Ishikawa (cell line): Measurements from ENCODE around the gene PRKCD.

ENCODE experiments used
- CEBPB ChIP-seq: IDR thresholded peaks from 2 replicates; pipeline ENCODE4 v1.6.1; 2012
- CREB1 ChIP-seq: IDR thresholded peaks from 2 replicates; pipeline ENCODE4 v1.6.1; 2012; ENCODE audit warnings: low read depth
- EGR1 ChIP-seq: IDR thresholded peaks from 2 replicates; pipeline ENCODE4 v1.6.1; 2012
- EP300 ChIP-seq: IDR thresholded peaks from 2 replicates; pipeline ENCODE4 v1.6.1; 2012; ENCODE audit warnings: borderline replicate concordance
- FOXM1 ChIP-seq: IDR thresholded peaks from 2 replicates; pipeline ENCODE4 v1.6.1; 2012; ENCODE audit warnings: low read depth, borderline replicate concordance
- NFIC ChIP-seq: IDR thresholded peaks from 2 replicates; pipeline ENCODE4 v1.6.1; 2012
- RAD21 ChIP-seq: IDR thresholded peaks from 2 replicates; pipeline ENCODE4 v1.6.1; 2012; ENCODE audit warnings: low read depth
- TAF1 ChIP-seq: IDR thresholded peaks from 2 replicates; pipeline ENCODE4 v1.6.1; 2012; ENCODE audit warnings: low read depth, mild to moderate bottlenecking
- TCF12 ChIP-seq: IDR thresholded peaks from 2 replicates; pipeline ENCODE4 v1.6.1; 2012; ENCODE audit warnings: low read depth
- TEAD4 ChIP-seq: IDR thresholded peaks from 2 replicates; pipeline ENCODE4 v1.6.1; 2012
- YY1 ChIP-seq: IDR thresholded peaks from 2 replicates; pipeline ENCODE4 v1.6.1; 2012; ENCODE audit warnings: low read depth
- ZBTB7A ChIP-seq: IDR thresholded peaks from 2 replicates; pipeline ENCODE4 v1.6.1; 2012; ENCODE audit warnings: low read depth
- TF ChIP-seq, protein P1 (sequence below): IDR thresholded peaks from 2 replicates; pipeline ENCODE4 v1.6.1; 2012; ENCODE audit warnings: low read depth, mild to moderate bottlenecking
- TF ChIP-seq, protein P2 (sequence below): IDR thresholded peaks from 2 replicates; pipeline ENCODE4 v1.6.1; 2012
- TF ChIP-seq, protein P3 (sequence below): IDR thresholded peaks from 2 replicates; pipeline ENCODE4 v1.6.1; 2012

PRKCD gene

DNA sequence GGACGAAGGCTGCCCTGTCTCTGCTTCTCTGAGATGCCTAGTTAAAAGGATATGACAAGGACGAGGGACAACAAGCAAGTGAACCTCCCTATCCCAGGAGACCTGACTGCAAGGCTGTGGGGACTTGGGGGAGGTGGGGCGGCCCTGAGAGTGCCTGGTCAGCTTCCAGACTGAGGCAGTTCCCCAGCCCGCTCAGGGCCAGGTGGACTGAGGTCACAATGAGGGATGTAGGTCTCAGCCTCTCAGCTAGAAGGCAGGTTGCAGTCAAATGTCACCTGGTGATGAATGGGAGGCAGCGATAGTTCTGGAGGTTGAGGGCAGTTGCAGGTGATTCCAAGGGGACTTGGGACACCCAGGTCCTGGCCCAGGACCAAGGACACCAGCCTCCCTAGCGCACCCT is 64.2 kb downstream of the PRKCD start:
- TF ChIP-seq FOXM1 (no peak), EP300 (no peak), ZBTB7A (no peak), TEAD4 (no peak), NFIC (no peak), YY1 (no peak), TCF12 (no peak), CEBPB (no peak), CREB1 (no peak), RAD21 (no peak), TAF1 (no peak)
- TF ChIP-seq, protein P1, sequence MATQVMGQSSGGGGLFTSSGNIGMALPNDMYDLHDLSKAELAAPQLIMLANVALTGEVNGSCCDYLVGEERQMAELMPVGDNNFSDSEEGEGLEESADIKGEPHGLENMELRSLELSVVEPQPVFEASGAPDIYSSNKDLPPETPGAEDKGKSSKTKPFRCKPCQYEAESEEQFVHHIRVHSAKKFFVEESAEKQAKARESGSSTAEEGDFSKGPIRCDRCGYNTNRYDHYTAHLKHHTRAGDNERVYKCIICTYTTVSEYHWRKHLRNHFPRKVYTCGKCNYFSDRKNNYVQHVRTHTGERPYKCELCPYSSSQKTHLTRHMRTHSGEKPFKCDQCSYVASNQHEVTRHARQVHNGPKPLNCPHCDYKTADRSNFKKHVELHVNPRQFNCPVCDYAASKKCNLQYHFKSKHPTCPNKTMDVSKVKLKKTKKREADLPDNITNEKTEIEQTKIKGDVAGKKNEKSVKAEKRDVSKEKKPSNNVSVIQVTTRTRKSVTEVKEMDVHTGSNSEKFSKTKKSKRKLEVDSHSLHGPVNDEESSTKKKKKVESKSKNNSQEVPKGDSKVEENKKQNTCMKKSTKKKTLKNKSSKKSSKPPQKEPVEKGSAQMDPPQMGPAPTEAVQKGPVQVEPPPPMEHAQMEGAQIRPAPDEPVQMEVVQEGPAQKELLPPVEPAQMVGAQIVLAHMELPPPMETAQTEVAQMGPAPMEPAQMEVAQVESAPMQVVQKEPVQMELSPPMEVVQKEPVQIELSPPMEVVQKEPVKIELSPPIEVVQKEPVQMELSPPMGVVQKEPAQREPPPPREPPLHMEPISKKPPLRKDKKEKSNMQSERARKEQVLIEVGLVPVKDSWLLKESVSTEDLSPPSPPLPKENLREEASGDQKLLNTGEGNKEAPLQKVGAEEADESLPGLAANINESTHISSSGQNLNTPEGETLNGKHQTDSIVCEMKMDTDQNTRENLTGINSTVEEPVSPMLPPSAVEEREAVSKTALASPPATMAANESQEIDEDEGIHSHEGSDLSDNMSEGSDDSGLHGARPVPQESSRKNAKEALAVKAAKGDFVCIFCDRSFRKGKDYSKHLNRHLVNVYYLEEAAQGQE, result no peak
- TF ChIP-seq, protein P2, sequence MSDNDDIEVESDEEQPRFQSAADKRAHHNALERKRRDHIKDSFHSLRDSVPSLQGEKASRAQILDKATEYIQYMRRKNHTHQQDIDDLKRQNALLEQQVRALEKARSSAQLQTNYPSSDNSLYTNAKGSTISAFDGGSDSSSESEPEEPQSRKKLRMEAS, result no peak
- TF ChIP-seq, protein P3, sequence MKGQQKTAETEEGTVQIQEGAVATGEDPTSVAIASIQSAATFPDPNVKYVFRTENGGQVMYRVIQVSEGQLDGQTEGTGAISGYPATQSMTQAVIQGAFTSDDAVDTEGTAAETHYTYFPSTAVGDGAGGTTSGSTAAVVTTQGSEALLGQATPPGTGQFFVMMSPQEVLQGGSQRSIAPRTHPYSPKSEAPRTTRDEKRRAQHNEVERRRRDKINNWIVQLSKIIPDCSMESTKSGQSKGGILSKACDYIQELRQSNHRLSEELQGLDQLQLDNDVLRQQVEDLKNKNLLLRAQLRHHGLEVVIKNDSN, result no peak

DNA sequence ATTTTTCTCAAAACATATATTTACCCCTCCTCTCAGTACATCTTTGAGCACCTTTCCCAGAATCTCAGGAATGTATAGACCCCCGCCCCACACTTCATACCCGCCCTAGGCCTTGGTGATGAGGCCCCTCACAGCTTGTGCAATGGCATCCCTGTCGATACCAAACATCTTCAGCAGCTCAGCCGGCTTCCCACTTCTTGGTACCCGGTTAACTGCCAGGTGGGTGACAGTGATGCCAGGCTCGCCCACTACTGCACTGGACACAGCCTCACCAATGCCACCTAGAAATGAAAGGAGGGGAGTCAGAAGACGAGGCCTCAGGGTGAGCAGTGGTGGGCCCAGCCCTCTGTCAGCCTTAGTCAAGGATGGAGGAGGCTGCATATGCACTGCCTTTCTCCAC is 64.6 kb downstream of the PRKCD start:
- TF ChIP-seq TCF12 (no peak), RAD21 (no peak)

DNA sequence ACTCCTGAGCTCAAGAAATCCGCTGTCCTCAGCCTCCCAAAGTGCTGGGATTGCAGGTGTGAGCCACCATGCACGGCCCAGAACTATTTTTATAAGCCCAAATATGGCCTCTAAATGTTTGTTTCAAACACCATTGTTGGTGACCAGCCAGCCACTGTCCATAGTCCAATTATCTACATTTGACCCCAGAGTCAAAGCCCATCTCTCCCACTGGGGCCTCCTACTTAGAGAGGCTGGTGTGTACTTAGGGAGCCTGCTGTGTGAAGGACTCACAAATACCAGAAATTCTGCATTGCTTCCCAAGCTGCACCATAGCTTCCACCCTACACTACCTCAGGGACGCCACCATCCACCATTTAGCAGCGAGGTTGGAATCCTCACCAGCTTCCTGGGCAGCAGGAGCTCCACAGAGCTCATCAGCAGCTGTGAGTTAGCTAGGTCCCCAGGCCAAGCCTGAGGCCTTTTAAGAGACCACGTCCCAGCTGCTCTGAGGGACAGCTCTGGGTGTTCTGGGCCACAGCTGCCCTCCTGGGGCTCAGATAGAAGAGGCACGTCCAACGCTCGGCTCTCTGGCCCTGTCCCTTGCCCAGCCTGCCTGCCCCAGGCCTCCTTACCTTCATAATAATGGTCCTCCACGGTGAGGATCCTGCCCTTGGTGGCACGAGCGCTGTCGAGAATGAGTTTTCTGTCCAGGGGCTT is 65.3 kb downstream of the PRKCD start:
- TF ChIP-seq NFIC, result no peak
- no peak for TF ChIP-seq TEAD4
- no peak for TF ChIP-seq ZBTB7A
- TF ChIP-seq FOXM1, result no peak
- no peak for TF ChIP-seq CEBPB
- TF ChIP-seq, protein P2, result no peak
- no peak for TF ChIP-seq RAD21
- no peak for TF ChIP-seq TCF12
- TF ChIP-seq, protein P1, result no peak
- TF ChIP-seq CREB1, result no peak
- no peak for TF ChIP-seq EGR1
- TF ChIP-seq TAF1, result no peak
- TF ChIP-seq, protein P3, result no peak

DNA sequence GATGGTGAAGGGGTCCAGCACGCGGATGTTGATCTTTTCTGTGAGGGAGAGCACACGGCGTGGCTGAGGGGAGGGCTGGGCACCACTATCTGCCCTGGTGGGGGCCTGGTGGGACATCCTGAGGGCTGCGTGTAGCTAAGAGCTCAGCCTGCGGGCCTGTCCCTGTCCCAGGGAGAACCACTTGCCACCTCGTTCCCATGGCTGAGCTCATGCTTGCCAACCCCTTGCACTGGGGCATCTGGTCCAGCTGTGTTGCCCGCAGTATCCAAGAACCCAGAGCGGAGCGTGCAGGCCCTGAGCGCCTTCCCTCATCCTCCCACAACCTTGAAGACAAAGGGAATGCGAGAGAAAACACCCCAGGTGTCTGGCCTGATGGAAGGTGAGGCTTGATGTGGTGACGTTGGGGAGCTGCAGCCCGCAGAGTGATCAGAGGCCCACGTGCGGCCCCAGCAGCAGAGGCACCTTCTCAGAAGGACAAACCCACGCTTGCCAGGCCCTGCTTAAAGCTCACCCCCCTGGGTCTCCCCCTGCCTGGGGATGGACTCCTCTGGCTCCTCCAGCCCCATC is 65.9 kb downstream of the PRKCD start:
- no peak for TF ChIP-seq ZBTB7A

DNA sequence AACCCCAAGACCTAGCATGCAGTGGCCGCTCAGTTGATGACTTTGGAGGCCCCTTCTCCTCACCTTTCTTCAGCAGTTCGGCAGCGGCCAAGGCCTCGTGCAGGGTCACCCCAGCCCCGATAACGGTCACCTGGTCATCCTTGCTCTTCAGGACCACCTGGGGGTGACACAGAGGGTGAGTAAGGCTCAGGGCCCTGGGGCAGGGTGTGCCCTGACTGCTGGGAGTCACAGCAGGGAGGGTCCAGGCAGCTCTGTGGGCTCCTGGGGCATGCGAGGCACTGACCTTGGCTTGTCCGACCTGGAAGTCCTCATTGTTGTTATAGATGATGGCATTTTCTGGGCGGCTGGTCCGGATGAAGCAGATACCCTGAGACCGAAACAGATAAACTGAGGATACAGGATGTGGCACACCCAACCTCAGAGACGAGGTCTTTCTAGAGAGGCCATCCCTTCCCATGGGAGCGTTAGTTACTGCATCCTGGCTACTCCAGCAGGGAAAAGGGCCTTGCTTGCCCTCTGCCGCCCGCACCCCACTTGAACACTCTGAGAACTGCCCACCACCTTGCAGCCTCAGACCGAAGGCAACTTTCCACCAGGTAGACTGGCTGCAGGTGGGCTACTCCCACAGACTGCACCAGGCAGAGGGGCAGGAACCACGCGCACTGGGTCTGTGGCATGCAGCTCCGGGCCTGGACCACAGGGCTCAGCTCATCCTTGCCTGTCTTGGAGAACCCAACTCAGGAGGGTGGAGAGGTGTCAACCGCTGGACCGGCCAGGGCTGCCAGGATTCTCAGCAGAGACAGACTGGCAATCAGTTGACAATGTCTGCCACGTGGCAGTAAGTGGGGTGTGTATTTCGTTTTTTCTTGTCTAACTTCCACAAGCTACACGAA is 67.2 kb downstream of the PRKCD start:
- TF ChIP-seq TEAD4 (no peak), TCF12 (no peak), EP300 (no peak)

DNA sequence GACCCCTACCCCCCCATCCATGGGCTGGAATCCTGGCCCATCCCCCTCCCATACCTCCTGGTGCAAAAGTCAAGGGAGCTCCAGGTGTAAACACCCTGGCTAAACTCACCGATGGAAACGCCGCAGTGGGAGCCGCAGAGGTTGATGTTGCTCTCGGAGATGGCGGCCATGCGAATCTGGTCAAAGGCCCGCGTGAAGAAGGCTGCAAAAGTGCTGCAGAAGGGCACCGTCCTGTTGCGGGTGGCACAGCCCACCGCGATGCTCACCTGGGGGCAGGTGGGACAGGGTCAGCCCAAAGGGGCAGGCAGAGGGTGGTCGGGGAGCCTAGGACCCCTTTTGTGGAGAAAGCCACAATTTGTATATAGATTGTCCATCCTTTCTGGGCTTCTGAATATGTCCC is 68.2 kb downstream of the PRKCD start:
- no peak for TF ChIP-seq YY1
- TF ChIP-seq, protein P1, result no peak
- no peak for TF ChIP-seq ZBTB7A
- no peak for TF ChIP-seq TEAD4
- TF ChIP-seq CREB1, result no peak
- no peak for TF ChIP-seq RAD21
- no peak for TF ChIP-seq EGR1
- no peak for TF ChIP-seq TCF12
- TF ChIP-seq CEBPB, result no peak
- TF ChIP-seq NFIC, result no peak
- TF ChIP-seq, protein P3, result no peak
- TF ChIP-seq FOXM1, result no peak
- TF ChIP-seq, protein P2, result no peak
